Activated CD4-positive, alpha-beta T cell treated with anti-CD3 and anti-CD28 coated beads, Interleukin-2, amount 50 U/mL, for 4 hours (primary cell): ENCODE measurements around the gene CLMP.
"Not testable (repeated sequence)": the region's sequence is repeated elsewhere in the genome, so short reads cannot be mapped to it uniquely, and the experiment has no call there.

ENCODE experiments used
- DNase-seq, 2 experiments: peaks; one replicate each; pipeline ENCODE4 v3.0.0-alpha.2; 2020

Gene CLMP

DNA sequence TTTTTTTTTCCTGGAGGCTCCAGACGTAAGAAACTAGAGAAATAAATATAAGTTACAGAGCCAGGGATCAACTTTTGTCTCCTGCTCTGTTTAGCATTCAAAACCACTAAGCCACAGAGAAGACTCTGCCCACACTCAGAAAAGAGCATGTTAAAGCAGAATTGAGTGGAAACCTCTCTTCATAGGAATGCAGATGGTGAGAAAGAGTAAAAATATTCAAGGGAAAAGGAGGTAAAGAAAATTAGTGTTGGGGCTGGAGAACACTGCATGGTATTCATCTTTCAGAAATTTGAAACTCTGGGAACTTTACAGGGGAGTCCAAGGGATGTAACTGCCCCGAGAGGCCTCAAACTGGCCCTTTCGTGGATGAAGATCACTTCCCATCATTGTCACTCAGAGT, 65.1 kb downstream of the CLMP start:
- DNase-seq: no peak

DNA sequence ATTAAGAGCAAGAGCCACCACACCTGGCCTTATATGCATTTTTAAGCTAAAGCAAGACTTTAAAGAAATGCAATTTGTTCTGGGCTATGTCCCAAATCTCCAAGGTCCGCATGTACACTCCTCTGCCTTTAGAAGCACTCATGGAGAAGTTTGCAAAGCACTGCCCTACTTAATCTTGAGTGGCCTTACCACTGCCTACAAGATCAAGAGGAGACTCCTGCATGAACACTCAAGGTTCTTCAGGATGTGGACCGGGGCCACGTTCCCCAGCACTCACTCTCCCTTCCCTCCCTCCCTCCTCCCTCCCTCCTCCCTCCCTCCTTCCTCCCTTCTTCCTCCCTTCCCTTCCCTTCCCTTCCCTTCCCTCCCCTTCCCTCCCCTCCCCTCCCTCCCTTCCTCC, 69.9 kb downstream of the CLMP start:
- DNase-seq: no peak

DNA sequence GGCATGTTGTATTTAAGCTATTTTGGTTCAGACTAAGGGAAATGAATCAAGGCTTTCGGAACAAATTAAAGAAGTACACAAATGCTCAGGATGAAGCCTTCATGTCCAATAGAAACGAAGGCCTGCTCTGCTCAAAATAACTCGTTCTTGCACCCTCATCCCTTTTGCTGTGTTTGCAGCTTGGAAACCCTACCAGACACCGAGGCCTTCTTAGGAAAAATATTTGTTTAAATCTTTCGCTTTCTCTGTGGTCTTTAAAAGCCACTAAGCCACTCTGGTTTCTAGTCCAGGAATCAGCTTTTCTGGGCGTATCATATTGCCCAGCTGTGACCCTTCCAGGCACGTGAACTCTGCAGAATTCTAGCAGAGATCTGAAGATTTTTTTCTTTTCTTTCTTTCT, 72.2 kb downstream of the CLMP start:
- DNase-seq: no peak

DNA sequence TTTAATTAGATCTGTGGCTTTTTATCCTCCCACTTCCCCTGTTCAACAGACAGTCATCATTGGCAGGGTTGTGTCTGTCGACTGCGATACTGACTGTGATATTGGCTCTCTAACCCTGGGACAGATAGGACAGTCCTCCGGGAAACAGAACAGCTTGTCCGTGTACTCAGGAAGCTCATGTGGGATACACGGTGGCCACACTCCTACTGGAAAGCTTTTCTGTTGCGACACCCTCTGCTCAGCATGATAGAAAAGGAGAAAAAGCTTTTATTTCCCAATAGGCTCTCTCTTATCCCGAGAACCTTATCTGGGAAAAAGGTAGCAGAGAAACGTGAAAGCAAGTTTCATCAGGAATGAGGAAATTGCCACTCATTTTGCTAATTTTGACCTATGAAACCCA, 72.7 kb downstream of the CLMP start:
- DNase-seq: no peak

DNA sequence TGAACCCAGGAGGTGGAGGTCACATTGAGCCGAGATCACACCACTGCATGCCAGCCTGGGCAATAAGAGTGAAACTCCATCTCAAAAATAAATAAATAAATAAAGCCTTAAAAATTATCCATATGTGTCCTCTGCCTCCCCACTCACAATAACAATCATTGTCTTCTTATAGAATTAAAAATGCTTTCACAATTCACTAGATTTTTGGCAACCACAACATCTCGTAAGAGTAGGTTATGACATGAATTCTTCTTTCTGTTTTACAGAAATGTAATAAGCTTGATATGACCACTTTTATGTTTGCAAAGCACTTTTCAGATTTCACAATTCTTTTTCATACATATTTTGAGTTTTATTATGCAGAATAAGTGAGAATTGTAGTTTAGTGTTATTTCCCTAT, 78.6 kb downstream of the CLMP start:
- no peak for DNase-seq

DNA sequence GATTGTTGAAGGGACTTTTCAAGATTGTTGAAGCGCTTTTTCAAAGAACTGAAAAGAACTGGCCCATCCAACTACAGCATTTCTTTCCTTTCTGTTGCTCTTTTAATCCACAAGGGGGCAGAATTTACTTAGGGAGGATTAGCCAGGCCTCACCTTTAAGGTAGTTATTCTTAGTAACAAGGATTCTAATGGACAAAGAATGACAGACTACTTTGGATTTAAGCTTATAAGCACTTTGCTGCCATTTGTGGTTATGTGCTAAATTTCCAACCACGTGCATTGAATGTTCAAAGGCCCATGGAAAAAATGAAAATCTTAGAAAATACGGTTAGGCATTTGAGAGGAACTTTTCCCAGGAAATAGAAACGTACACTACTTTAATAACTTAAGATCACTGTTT, 83.6 kb downstream of the CLMP start:
- DNase-seq: no peak

DNA sequence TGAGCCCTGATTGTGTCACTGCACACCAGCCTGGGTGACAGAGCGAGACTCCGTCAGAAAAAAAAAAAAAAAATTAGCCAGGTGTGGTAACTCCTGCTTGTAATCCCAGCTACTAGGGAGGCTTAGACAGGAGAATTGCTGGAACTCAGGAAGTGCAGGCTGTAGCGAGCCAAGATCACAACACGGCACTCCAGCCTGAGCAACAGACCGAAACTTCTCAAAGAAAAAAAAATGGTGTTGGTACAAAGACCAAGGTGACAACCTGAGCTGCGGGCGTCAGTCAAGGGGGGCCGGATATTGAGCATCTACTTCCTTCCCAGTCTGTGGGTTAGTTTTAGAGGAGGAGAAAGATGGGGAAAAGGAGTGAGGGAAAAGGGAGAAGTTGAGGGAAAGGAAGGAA, 84.7 kb downstream of the CLMP start:
- DNase-seq: no peak

DNA sequence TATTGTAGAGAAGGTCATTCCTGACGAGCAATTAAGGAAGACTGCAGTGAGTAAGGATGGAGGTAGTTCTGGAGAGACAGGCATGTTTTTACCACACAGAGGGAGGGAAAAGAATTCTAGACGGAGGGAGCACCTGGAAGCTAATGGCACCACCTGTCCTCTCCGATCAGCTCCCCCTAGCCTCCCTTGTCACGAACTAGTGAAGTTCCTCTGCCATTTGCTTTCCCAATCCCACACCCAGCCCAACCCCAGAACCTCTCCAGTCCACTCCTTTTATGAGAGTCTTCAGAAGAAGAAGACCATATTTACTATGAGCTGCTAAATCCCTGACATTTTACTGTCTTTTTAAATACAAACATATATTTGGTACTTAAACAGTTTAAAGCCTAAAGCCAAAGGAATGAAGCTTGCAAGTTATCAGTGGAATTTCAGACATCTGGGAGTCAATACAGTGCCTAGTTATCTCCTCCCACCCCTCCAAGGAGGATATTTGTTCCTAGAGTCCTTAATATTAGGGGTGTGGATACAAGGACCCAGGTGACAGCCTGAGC, 87.0 kb downstream of the CLMP start:
- DNase-seq: no peak

DNA sequence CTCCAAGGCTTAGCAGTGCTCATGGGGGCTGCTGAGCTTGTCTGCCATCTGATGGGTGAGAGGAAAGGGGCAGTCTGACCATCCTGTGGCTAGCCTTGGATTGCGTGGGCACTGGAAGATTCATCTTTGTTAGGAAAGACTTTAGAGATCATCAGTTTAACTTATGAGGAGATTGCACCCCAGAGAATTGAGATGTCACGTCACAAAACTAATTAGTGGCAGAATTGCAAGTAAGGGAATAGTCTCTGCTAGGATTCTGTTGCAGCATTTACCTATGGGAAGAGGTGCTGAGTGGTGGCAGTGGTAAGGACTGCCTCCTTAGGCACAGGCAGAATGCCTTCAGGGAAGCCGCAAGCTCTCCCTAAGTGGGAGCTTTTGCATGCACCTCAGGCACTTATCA, 90.4 kb downstream of the CLMP start:
- no peak for DNase-seq

DNA sequence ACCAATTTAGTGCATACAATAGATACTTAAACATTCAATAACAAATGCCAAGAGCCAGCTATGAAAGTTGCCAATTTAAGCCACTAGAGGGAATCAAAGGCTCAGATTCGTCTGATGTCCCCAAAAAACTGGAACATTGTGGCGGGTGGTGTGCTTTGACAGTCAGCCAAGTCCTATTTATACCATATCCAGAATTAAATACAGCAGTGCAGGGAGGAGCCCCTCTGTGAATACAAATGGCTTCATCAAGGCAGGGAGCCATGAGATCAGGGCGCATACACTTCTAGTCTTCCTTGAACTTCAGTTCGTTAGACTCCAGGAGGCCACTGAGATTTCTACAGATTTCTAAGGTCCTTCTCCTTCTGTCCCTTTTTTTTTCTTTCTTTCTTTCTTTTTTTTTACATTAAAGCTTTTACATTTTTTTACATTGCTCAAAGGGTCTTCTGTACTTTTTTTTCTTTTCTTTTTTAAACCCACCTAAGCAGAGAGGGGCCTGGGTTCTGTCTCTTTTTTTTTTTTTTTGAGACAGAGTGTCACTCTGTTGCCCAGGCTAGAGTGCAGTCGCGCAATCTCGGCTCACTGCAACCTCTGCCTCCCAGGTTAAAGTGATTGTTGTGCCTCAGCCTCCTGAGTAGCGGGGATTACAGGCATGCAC, 91.6 kb downstream of the CLMP start:
- peak; percentile 12 to 13 for DNase-seq

DNA sequence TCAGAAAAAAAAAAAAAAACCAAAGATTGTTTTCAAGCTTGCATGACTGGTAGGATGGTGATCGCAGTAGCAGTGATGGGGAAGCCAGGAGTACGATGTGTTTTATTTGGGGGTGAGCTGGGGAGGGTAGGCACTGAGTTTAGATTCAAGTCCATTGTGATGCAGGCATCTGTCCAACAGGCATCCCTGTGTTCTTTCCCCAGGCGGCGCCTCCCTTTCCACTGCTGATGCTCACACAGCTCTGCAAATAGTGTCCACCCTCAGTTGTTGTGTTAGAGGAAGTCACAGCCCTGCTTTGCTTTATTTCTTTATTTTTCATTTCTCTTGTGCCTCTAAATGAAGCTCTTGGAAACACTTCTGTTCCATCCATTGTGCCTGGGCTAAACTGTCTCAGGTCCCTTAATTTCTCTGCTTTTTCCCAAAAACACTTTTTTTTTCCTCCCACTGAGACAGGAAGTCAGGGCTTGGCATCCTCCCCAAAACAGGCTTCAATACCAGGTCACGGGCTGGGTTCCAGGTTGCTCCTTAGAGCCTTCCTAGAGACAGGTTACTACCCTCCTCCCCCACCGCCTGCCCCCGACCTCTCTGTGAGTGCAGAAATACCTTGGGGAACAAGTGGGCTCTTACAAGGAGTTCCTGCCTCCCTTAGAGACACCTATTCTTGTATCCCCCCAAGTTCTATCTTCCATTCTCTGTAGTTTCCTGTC, 94.5 kb downstream of the CLMP start:
- DNase-seq: no peak

DNA sequence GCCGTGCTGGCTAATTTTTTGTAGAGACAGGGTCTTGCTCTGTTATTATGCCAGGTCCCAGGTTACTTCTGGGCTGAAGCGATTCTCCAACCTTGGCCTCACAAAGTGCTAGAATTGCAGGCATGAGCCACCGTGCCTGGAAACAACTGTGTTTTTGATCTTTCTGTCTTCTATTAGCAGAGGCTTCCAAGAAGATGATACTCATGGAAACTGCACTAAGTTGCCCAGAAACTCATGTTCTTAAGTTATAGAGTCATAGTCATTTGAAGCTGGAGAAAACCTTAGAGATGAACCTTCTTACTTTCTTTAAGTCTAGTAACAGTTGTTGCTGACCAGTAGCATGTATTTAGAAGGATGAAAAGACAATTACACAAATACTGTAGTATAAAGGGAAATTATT, 96.1 kb downstream of the CLMP start:
- DNase-seq: no peak

DNA sequence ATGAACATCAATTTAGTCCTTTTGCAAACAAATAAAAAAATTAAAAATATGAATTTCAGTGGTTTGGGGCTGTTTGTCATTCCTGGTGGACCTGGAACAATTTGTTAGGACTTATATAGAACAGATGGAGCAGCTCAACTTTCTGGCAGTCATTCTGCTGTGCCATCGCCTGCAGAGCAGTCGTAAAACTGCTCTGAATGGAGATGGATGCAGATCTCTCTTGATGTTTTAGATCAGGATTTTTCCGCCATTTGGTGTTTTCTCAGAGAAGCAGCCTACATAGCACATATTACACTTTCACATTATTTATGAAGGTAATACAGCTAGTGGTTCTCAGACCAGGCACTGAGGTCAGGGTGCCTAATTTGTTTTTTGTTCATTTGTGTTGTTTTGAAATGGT, 101.3 kb downstream of the CLMP start:
- DNase-seq: no peak

DNA sequence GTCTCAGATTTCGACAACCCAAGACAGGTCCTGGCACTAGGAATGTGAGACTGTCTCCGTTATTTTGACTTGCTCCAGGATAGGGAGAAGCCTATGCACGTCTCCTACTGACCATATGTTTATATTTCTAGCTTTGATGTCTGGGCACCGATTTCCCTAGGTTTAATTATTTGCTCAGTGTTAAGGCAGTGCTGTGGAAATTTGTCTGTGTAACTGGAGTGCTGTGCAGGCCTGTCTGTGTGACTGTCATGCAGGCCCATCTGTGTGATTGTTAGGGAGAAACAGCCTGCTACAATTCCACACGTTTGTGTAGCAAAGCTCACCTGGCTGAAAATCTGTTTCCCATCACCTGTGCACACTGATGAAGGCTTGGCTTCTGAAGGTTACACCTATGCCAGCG, 103.5 kb downstream of the CLMP start:
- DNase-seq: no peak

DNA sequence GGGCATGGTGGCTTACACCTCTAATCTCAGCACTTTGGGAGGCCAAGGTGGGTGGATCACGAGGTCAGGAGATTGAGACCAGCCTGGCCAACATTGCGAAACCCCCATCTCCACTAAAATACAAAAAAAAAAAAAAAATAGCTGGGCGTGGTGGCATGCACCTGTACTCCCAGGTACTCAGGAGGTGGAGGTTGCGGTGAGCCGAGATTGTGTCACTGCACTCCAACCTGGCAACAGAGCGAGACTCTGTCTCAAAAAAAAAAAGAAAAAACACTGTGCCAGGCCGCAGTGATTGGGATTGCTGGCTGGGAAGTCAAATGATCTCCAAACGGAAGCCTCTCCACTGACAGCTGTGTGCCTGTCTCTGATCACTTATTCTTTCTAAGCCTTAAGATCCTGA, 104.9 kb downstream of the CLMP start:
- DNase-seq: not testable (repeated sequence)

DNA sequence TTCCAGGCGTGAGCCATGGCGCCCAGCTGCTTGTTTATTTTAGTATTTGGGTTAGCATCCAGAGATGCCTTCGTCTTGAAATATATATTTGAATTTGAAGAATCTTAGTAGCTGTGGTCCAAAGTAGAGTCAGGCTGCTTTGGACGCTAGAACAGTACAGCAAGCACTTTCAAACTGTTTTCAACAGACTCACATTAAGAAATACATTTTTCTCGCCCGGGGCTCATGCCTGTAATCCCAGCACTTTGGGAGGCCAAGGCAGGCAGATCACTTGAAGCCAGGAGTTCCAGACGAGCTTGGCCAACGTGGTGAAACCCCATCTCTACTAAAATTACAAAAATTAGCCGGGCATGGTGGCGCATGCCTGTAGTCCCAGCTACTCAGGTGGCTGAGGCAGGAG, 106.2 kb downstream of the CLMP start:
- DNase-seq: not testable (repeated sequence)

DNA sequence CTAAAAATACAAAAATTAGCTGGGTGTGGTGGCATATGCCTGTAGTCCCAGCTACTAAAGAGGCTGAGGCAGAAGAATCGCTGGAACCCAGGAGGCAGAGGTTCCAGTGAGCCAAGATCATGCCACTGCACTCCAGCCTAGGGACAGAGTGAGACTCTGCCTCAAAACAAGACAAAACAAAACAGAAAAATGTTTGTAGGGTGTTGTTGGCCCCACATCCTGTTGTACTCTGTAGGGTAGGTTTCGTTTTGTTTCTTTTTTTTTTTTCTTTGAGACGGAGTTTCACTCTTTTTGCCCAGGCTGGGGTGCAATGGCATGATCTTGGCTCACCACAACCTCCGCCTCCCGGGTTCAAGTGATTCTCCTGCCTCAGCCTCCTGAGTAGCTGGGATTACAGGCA, 107.4 kb downstream of the CLMP start:
- not testable (repeated sequence) for DNase-seq

DNA sequence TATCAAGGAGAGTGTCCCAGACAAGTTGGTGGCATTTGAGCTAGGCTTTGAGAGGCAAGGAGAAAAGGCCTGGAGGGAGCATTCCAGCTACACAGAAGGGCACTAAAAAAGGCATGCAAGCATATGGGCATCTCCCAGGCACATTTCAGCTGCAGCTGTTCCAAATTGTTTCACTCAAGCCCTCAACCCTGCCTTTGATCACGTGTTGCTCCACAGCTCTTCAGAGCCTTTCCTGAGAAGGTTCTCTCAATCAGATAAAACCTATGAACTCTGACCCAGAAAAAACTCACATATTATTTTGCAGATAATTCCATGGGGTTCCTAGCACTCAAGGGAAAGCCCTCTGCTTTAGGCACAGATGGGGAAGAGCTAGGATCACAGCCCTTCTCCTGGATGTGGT, 108.7 kb downstream of the CLMP start:
- DNase-seq: no peak

DNA sequence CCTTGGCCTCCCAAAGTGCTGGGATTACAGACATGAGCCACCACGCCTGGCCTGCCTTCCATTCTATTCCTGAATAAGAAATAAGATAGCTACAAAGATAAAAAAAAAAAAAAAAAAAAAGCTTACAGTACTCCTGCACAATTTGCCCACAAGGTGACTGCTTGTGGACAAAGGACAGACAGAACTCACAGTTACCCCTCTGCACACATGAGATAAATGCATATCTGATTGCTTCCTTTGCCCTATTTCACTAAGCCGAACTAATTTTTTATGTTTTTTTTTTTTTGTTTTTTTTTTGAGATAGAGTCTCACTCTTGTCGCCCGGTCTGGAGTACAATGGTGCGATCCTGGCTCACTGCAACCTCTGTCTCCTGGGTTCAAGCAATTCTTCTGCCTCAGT, 109.6 kb downstream of the CLMP start:
- no peak for DNase-seq

DNA sequence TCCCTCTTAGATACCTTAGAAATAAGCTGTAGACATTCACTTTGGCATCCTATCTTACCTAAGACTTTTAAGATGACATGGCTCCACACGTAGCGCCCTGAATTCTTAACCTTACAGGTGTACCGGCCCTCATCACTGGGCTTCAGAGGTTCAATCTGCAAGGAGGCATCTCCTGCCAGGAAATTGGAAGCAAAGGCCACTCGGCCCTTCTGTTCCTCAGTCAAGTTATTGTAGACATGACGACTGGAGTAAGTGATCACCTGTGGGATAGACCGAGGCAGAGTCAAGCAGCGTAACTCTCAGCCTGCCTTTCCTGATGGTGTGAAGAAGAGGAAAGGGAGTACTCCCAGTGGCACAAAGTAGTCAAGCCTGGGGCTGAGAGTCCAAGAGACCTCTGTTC, 110.6 kb downstream of the CLMP start:
- no peak for DNase-seq

DNA sequence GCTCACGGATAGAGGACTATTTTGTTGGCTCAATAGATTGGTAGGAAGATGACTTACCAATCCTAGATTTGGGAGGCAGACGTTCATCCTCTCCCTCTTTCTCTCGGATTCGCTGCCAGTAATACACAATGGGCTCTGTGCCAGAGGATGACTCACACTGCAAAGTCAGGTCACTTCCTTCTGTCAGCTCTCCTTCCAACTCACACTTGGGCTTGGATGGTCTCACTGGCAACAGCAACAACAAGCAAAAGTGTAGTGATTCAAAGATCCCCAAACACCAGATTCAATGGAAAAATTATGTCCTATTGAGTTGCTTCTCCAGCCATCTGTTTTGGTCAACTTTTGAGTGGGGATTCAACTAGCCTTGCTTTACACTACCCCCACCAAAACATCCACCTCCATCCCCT, 111.4 kb downstream of the CLMP start:
- peak; percentile 67 to 71 for DNase-seq

DNA sequence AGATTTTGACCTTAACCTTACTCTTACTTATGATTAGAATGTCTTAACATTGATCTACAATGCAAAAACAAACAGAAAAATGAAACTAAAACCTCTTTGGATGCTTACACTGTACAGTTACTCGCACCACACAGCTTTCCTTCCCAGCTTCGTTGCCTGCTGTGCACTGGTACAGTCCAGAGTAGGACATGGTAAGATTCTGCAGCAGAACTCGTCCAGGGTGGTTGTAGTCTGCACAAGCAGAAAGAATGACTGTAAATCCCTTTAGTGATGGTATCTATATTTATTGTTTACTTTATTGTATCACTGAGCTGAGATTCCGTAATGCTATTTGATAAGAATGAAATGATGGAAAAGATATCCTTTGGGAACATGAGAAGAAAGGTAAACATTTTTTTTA, 112.1 kb downstream of the CLMP start:
- no peak for DNase-seq

DNA sequence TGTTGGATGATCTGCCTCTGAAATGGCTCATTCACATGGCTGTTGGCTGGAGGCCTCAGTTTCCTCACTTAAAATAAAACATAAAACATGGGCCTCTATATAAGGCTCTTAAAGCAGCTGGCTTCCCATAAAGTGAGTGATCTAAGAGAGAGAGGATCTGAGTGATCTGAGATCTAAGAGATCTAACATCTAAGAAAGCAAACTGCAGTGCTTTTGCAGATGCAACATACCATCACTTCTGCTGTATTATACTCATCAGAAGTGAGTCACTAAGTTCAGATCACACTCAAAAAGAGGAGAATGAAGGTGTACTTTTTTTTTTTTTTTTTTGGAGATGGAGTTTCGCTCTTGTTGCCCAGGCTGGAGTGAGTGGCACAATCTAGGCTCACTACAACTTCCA, 115.0 kb downstream of the CLMP start:
- DNase-seq: no peak

DNA sequence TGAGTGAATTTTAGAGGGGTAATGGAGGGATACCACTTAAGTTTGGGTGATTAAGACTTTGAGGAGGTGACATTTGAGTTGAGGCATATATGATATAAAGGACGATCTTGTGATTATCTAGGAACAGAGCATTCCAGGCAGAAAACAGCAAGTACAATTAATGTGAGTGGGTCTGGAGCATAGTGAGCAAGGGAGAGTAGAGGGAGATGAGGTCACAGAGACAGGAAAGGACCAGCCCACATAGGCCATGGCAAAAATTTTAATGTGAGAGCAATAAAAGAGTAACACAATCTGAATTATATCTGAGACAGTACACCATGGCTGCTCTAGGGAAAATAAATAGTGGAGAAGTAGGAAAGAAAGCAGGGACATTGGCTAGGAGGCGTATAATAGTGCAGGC, 118.6 kb downstream of the CLMP start:
- DNase-seq: no peak
